ENCODE measurements around the gene TAS2R41. TPM values are rescaled to one million over a fixed set of nuclear protein-coding genes. Genes with fewer than 3 reads are reported as not detected.

TAS2R41 gene
- not detected in 2 replicates for total RNA-seq

GRCh38 chr7:143477501-143478150, at the start of gene TAS2R41:
Gene TAS2R41 (plus strand): TSS chr7:143477873. CDS start chr7:143477873, 0 bp downstream.

GRCh38 chr7:143443153-143443552, 34.5 kb upstream of the TAS2R41 start, which contains the start of gene TAS2R60:
Gene TAS2R60 (plus strand): TSS chr7:143443453. CDS start chr7:143443453, 0 bp downstream.

Other genes starting within 250 kb of the TAS2R41 start
- gene GSTK1, start 214.4 kb upstream of the TAS2R41 start, total RNA-seq: 66.7 and 80.7 TPM in 2 replicates
- gene TMEM139, start 192.9 kb upstream of the TAS2R41 start, total RNA-seq: 0.19 TPM in 1 of 2 replicates, not detected in the other
- 13.4 and 36.1 TPM in 2 replicates for gene CASP2, start 189.5 kb upstream of the TAS2R41 start, total RNA-seq
- not detected in 2 replicates for gene CLCN1, start 161.8 kb upstream of the TAS2R41 start, total RNA-seq
- gene FAM131B, start 115.2 kb upstream of the TAS2R41 start, total RNA-seq: 0.44 and 0.49 TPM in 2 replicates
- gene ZYX, start 96.5 kb upstream of the TAS2R41 start, total RNA-seq: 18.3 and 64.6 TPM in 2 replicates
- not detected in 2 replicates for gene EPHA1, start 69.0 kb upstream of the TAS2R41 start, total RNA-seq
- gene TAS2R60, start 34.4 kb upstream of the TAS2R41 start, total RNA-seq: 0.16 TPM in 1 of 2 replicates, not detected in the other
- 0.06 TPM in 1 of 2 replicates, not detected in the other for gene CTAGE15, start 93.9 kb downstream of the TAS2R41 start, total RNA-seq
- 3.9 and 6.5 TPM in 2 replicates for gene TCAF2, start 143.1 kb downstream of the TAS2R41 start, total RNA-seq

Measured in bladder microvascular endothelial cell (primary cell).